ENCODE results near the gene AQP2.

Gene AQP2

DNA sequence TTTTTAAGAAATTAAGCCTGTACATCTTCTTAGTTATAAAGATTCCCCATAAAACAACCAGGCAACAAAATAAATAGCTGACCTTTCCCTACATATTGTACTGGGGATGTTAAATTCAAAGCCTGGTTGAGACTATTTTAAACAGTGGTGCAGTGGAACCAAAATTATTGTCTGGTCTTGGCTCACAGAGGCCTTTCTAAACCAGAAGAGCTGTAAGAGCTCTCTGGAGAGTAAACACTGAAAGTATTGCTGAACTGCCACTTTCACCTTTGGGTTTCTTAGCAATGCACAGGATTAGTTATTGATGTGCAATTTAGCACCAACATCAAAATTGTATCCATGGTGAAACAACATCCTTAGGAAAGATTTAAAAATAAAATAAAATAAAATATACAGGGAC, 54.2 kb downstream of the AQP2 start:
- no peak for DNase-seq

GRCh38 chr12:50005175-50005574, 54.6 kb downstream of the AQP2 start:
- no peak for DNase-seq

DNA sequence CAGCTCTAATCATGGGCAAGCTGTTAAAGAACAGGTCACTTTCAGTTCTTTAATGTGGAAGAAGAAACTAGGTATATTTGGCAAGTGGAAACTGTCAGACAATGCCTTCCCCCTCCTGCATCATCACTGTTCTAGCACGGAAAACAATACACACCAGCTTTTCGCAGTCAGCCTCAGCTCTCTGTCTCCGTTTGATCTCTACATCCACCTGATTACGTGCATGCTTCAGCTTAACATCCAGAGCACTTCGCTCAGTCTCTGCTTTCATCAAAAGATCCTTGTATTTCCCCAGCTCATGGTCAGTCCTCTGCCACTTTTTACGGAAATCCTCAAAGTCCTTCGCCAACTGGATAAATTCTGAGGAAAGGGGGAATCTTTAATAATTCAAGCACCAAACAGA, 55.7 kb downstream of the AQP2 start:
- no peak for DNase-seq

DNA sequence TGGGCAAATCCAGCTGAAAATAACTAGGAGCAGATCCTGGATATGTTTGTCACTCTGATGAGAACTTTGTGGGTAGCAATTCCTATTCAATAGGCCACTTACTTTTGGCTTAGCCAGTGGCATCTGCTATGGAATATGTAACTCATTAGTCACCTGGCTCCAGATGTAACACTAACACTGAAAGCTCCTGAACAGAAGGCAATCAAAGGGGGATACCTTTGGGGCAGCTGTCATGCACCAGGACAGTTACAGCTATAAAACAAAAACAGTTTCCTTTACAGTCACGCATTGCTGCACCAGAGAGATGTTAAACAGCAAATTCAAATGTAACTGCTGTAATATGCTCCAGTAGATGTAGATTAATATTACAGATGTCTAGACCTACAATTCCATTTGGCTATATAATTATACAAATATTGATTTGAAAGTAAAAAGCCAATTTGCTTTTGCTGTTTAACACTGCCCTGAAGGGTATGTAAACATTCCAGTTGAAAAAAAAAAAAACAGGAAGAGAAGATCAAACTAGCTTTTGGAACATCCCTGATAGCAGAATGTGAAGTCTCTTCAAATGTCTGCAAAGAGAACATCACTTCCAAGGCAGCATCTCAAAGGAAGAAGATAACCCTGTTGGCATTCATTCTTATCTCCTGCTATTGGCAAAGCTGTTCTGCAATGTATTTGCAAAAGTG, 56.4 kb downstream of the AQP2 start:
- no peak for DNase-seq

Data from NCI-H1092 treated with DMSO at 0.1 percent for 48 hours (cell line).